CD1c-positive myeloid dendritic cell (primary cell): Measurements from ENCODE around the gene SLC6A9.
A peak's percentile ranks its signal among the peaks of the same experiment; 100 is the strongest.

Experiments used
- DNase-seq: peaks from one replicate; pipeline ENCODE4 v3.0.0-alpha.2; 2016; ENCODE audit errors: extremely low spot score

Gene SLC6A9

DNA sequence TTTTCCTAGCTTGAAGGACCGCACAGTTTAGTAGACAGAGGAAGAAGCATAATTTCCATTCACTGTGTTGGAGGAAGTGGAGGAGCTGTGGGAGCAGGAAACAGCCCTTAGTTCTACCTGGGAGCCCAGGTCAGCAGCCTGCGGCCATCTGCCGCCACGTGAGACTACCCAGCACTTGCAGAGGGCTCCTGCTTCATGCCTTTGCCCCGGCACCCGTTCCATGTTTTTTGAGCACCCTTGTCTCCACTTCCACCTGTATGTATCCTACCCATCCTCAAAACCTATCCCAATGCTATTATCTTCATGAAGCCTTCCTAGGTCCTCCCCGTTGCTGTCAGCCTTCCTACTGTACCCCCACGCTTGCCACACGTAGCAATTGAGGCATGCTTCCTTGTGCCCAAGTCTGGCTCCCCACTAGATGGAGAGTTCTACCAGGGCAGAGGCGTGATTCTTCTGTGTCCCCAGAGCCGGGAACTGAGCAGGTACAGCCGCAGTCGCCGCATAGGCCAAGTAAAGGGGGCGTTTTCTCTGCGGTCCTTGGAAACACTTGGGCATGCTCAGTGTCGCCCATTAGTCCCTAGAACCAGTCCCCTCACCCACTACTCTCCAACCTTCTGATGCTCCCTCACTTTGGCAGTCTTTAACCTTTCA is 1.9 kb downstream of the SLC6A9 start:
- peak; percentile 5 for DNase-seq

GRCh38 chr1:44027320-44027719 is 3.9 kb downstream of the SLC6A9 start:
- DNase-seq, result no peak

DNA sequence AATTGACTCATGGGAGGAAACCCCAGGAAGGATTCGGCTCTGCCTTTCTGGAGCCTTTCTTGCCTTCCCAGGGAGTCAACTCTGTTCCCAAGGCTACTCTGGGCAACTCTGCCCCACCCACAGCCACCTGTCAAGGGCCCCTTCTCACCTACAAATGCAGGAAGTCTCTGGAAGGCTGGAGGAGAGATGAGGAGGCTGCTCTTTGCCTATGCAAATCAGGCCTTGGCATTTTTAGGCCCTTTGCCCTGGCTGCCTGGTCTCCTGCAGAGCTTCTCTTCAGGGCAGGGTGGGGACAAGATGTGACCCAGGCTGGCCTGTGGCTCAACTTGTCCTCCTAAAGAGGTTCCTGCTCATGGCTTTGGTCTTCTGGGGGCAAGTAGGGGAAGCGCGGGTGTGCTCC is 5.4 kb downstream of the SLC6A9 start:
- DNase-seq, result no peak

DNA sequence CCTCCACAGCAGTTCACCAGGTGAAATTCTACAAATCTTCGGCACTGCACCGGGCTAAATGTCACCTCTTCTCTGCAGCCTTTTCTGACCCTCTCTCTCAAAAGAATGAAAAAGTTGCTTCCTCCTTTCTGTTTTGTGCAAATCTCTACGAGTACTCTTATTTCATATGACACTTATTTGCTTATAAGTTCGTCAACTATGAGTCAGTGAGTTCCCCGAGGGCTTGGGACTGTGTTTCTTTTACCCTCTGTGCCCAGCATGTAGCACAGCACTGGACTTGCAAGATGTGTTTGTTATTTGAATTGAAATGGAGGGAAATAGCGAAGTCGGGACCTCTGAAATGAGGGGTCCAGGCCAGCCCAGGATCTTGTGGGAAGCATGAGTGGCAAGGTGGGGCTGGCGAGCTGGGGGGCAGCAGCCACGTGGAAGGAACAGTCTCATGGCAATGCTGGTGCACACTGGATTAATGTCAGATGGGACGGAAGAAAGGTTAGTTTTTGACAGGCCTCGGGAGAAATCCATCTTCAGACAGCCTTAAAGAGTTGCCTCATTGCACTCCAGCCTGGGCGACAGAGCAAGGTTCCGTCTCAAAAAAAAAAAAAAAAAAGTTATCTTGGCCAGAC is 6.2 kb downstream of the SLC6A9 start:
- no peak for DNase-seq

GRCh38 chr1:44024031-44024902 is 7.0 kb downstream of the SLC6A9 start:
- DNase-seq, result no peak

GRCh38 chr1:44021581-44022321 is 9.5 kb downstream of the SLC6A9 start:
- DNase-seq, result no peak

DNA sequence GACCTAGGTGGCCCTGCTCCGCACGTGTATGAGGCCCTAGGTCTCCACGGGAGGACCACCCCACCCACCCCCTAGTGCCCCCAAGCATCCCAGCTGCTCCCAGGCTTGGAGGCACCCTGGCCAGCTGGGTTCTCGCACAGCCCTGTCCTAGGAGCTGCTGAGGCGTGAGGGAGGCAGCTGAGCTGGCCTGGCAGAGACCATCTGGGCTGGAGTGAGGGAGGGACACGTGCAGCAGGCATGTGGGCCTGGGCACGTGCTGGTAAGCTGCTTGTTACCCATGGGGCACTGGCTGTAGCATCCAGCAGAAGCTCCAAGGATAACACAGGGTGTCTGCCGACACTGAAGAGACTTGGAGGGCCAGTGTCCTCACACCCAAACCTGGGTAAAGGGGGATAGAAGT is 10.1 kb downstream of the SLC6A9 start:
- DNase-seq, result no peak

GRCh38 chr1:44020464-44020863 is 10.8 kb downstream of the SLC6A9 start:
- DNase-seq, result no peak

- DNase-seq, result no peak
Measured at GRCh38 chr1:44019466-44019948, 11.8 kb downstream of the SLC6A9 start.

DNA sequence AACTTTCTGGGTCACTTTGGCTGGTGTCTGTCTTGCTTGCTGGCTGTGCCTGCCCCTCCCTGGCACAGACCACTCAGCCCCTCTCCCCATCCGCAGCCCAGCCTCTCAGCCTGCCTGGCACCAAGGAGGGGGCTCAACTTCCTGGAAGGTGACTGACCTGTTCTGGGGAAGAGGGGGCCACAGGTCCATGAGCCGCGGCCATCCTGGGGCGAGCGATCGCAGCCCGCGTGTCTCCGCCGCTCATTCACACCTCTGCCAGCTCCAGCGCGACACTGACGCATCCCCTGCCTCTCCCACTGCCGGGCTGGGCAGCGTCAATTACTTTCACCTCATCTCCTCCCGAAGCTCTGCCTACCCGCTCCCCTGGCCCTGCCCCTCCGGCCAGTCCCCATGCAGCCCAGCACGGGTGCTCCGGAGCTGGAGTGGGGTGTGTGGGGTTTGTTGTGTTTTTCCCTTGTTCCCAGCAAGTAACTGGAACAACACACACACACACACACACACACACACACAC is 14.3 kb downstream of the SLC6A9 start:
- no peak for DNase-seq

DNA sequence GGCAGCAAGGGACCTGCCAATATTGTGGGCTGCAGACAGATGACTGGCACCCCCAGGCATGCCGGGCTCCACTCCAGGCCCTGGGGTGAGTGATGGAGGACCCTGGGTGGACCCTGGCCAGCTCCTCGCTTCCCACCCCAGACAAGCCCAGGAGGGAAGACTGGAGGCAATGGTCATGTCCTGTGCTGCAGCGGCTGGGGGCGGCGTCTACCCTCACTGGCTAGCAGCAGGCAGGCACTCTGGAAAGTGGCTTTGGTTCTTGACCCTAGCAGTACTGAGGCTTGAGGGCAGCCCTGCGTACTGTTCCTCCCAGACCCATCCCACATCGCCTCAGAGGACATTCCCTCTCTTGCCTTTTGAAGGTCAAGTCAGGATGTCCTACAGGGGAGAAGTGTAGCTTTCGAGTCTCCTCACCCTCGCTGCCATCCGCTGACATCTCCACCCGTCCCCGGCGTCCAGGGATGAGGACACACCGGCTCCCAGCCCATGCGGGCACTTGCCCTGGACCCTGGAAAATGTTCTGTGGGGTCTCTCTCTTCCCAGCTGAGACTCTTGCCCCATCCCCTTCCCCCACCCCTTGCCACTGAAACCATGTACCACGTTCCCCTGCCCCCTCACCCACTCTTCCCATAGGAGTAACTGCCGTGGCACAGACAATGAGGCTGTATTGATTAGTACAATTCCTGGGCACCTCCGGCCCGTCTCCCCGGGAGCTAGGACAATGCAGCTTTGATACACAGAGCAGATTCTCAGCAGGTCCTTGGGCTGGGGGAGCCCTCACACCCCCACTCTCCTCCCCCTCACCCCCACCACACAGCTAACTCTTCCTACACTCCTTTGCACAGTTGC is 15.0 kb downstream of the SLC6A9 start:
- no peak for DNase-seq

GRCh38 chr1:44015206-44015605 is 16.1 kb downstream of the SLC6A9 start:
- no peak for DNase-seq

GRCh38 chr1:44014365-44015104 is 16.7 kb downstream of the SLC6A9 start:
- no peak for DNase-seq

- DNase-seq, result no peak
Measured at GRCh38 chr1:44013949-44014348, 17.3 kb downstream of the SLC6A9 start.

- DNase-seq, result no peak
Measured at GRCh38 chr1:44012941-44013609, 18.2 kb downstream of the SLC6A9 start.

DNA sequence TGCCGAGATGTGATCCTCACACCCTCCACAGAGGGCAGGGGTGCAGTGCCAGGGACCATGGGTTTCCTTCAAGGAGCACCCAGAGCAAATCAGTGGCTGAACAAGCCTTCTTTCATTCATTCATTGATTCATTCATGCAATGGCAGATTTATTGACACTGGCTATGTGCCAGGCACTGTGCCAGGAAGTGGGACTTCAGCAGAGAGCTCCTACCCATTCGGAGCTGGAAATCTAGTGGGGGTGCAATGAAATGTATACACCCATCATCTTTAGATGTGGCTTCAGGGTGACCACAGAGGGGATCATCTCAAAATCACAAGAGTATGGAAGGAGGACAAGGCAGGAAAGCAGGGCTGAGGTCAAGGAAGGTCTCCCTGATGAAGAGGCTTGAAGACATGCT is 18.9 kb downstream of the SLC6A9 start:
- DNase-seq, result no peak

GRCh38 chr1:44010935-44011471 is 20.3 kb downstream of the SLC6A9 start:
- DNase-seq, result no peak

DNA sequence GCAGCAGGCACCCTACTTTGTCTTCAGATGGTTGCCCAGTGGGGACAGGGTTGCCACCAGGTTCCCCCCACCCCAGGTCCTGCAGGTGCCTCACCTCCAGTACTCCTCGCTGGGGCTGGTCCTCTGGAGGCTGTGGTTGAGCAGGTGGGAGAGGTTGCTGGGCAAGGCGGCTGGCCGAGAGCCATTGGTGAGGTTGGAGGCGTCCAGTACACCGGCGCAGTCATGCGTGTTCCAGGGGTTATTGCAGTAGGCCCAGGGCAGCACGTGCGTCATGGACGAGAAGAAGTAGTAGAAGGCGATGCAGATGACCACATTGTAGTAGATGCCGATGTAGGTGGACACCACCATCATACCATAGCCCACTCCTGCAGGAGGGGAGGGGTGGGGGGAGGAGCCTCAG is 23.0 kb downstream of the SLC6A9 start:
- DNase-seq, result no peak

DNA sequence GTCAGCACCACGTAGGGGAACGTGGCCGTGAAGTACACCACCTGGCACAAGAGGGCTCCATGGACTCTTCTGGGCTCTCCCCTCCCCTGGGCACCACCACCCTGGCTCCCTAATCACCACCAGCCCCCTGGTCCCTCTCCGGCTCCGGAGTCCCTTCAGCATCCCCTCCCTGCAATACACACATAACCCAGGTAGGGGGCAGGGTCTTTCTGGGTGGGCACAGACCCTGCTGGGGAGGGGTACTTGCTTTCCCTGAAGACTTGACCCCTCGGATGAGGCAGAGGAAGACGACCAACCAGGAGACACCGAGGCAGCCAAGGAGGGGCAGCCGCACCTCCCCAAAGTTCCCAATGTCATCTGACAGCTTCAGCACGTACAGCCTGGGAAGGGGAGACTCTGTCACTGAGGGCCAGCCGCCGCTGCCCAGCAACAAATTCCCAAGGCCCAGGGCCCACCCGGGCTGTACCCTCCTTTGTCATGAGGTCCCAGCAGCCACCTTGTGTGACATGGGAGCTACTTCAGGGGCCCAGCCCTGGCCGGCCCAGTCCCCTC is 28.6 kb downstream of the SLC6A9 start:
- DNase-seq, result no peak
